HepG2 (cell line): Measurements from ENCODE around the gene JADE2. TPM values are rescaled to one million over a fixed set of nuclear protein-coding genes. Genes with fewer than 3 reads are reported as not detected.

Source experiments
- CC2D1A ChIP-seq: sonication (generic); formaldehyde crosslinking; IDR thresholded peaks from 2 replicates; pipeline ENCODE4 v1.8.1; 2023; ENCODE audit warnings: mild to moderate bottlenecking, missing genetic modification reagents
- CCDC6 ChIP-seq: sonication (generic); formaldehyde crosslinking; IDR thresholded peaks from 2 replicates; pipeline ENCODE4 v1.8.1; 2022; ENCODE audit warnings: mild to moderate bottlenecking, missing genetic modification reagents, moderate library complexity
- DNMT1 ChIP-seq: sonication (generic); formaldehyde crosslinking; IDR thresholded peaks from 2 replicates; pipeline ENCODE4 v1.5.1; 2020; ENCODE audit warnings: mild to moderate bottlenecking, missing genetic modification reagents
- DZIP1 ChIP-seq: sonication (generic); formaldehyde crosslinking; IDR thresholded peaks from 2 replicates; pipeline ENCODE4 v1.5.0; 2020; ENCODE audit warnings: mild to moderate bottlenecking, missing genetic modification reagents
- GZF1 ChIP-seq: sonication (generic); formaldehyde crosslinking; IDR thresholded peaks from 2 replicates; pipeline ENCODE4 v1.5.1; 2020; ENCODE audit warnings: mild to moderate bottlenecking, missing genetic modification reagents
- IKZF1 ChIP-seq: fragments of 450-650 bp; IDR thresholded peaks from 2 replicates; pipeline ENCODE4 v1.7.1; 2016
- JUNB ChIP-seq: sonication (generic); formaldehyde crosslinking; IDR thresholded peaks from 2 replicates; pipeline ENCODE4 v1.8.0; 2022; ENCODE audit warnings: missing genetic modification reagents, mild to moderate bottlenecking, borderline replicate concordance
- MAF1 ChIP-seq: sonication (generic); formaldehyde crosslinking; IDR thresholded peaks from 2 replicates; pipeline ENCODE4 v1.5.0; 2020; ENCODE audit warnings: missing genetic modification reagents, borderline replicate concordance
- NKX3-1 ChIP-seq: sonication (generic); formaldehyde crosslinking; IDR thresholded peaks from 2 replicates; pipeline ENCODE4 v1.5.0; 2020; ENCODE audit warnings: missing genetic modification reagents
- POLR2AphosphoS2 ChIP-seq: IDR thresholded peaks from 2 replicates; pipeline ENCODE4 v1.6.1; 2011; ENCODE audit warnings: low read depth, low read length, improper control_type of control experiment
- RAD21 ChIP-seq: fragments of 450-650 bp; formaldehyde crosslinking; IDR thresholded peaks from 2 replicates; pipeline ENCODE4 v1.5.0; 2020; ENCODE audit warnings: mild to moderate bottlenecking
- RAD51 ChIP-seq: fragments of 450-650 bp; IDR thresholded peaks from 2 replicates; pipeline ENCODE4 v1.6.1; 2016; ENCODE audit warnings: borderline replicate concordance
- RARA ChIP-seq: IDR thresholded peaks from 2 replicates; pipeline ENCODE4 v1.6.1; 2016; ENCODE audit warnings: missing genetic modification reagents, missing compliant biosample characterization
- SATB2 ChIP-seq: sonication (generic); formaldehyde crosslinking; IDR thresholded peaks from 2 replicates; pipeline ENCODE4 v1.5.0; 2020; ENCODE audit warnings: missing genetic modification reagents
- SNRNP70 ChIP-seq: fragments of 200-400 bp; formaldehyde crosslinking; IDR thresholded peaks from 2 replicates; pipeline ENCODE4 v1.6.1; 2017; ENCODE audit warnings: mild to moderate bottlenecking, low read depth, low read length, moderate library complexity
- SP2 ChIP-seq: sonication (generic); formaldehyde crosslinking; IDR thresholded peaks from 2 replicates; pipeline ENCODE4 v1.5.1; 2020; ENCODE audit warnings: mild to moderate bottlenecking, missing genetic modification reagents
- SRF ChIP-seq: IDR thresholded peaks from 2 replicates; pipeline ENCODE4 v1.6.1; 2011; ENCODE audit warnings: mild to moderate bottlenecking, low read depth, low read length, moderate library complexity
- STAT6 ChIP-seq: sonication (generic); formaldehyde crosslinking; IDR thresholded peaks from 2 replicates; pipeline ENCODE4 v1.4.0; 2020; ENCODE audit warnings: missing genetic modification reagents, mild to moderate bottlenecking, borderline replicate concordance
- ZFP37 ChIP-seq: sonication (generic); formaldehyde crosslinking; IDR thresholded peaks from 2 replicates; pipeline ENCODE4 v1.4.0; 2020; ENCODE audit warnings: missing genetic modification reagents, borderline replicate concordance
- ZFP62 ChIP-seq: sonication (generic); formaldehyde crosslinking; IDR thresholded peaks from 2 replicates; pipeline ENCODE4 v1.4.0; 2020; ENCODE audit warnings: missing genetic modification reagents
- polyA plus RNA-seq, 8 experiments: library from polyadenylated mRNA; depleted of rRNA in 3 of 8; stranded (reverse) in 7 of 8; unstranded in 1 of 8; fragments of >200 nt; fragmentation: Illumina TruSeq in 4 of 8; extraction: Trizol in 4 of 8; gene quantifications; 2 replicates each; pipeline versions ENCODE4 v1.2.1 to v1.2.3, GENCODE V29; 2011 to 2016; ENCODE audit warnings: low read depth in 4 of 8, missing spikeins in 1 of 8, mixed read lengths in 1 of 8; ENCODE audit not compliant: insufficient read depth in 1 of 8
- total RNA-seq, 5 experiments: library from RNA; depleted of rRNA; stranded (reverse); fragments of >200 nt; fragmentation: Illumina TruSeq; extraction: Trizol; gene quantifications; 2 replicates each; pipeline ENCODE4 v1.2.3, GENCODE V29; 2016; ENCODE audit warnings: low read depth in 1 of 5
- TF ChIP-seq, protein P1 (sequence below): sonication (generic); formaldehyde crosslinking; IDR thresholded peaks from 2 replicates; pipeline ENCODE4 v1.5.1; 2020; ENCODE audit warnings: missing genetic modification reagents, mild to moderate bottlenecking, borderline replicate concordance
- TF ChIP-seq, protein P2 (sequence below): sonication (generic); formaldehyde crosslinking; IDR thresholded peaks from 2 replicates; pipeline ENCODE4 v1.5.1; 2020; ENCODE audit warnings: mild to moderate bottlenecking, moderate library complexity, missing genetic modification reagents

The JADE2 gene
- total and polyA plus RNA-seq, 2 of the 13 experiments (the other 11 are each of a cell fraction or from before 2014, with no cell fraction given) = 7.5 to 15.1 TPM

DNA sequence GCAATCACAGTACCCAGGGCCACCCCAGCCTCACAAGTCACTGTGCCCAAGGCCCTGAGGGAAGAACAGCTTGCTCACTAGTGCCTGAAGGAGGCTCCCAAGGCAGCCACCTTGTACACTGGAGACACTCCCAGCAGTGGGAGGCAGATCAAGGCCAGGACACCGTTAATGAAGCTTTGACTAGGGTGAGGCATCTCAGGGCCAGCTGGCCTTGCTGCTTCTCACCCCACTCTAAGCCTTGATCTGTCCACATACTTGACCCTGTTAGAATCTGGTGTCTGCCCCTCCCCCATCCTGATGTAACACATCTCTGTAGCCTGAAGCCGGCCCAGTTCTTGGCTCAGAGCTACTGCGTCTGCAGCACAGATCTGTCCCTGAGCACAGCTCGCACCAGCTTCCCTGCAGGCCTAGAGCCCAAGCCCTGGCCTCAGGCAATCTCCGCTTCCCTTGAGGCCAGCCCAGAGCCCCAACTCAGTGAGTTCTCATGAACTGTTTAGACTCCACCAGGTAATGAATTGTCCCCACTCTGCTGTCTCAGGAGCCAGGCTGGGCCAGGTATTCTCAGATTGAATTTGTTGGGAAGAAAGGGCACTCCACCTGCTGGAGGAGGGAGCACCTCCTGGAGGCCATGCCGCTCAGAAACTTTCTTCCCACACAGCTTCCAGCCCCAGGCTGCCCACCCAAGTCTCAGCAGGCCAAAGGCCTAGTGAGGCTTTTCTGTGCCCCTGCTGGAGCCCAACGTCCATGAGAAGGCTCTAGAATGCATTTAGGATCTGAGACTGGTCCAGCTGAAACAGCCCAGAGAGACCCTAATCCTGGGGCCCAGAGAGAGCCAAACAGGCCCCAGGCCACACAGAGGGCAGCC, 13.4 kb upstream of the JADE2 start (continued):
- TF ChIP-seq MAF1 = no peak
- TF ChIP-seq, protein P1, sequence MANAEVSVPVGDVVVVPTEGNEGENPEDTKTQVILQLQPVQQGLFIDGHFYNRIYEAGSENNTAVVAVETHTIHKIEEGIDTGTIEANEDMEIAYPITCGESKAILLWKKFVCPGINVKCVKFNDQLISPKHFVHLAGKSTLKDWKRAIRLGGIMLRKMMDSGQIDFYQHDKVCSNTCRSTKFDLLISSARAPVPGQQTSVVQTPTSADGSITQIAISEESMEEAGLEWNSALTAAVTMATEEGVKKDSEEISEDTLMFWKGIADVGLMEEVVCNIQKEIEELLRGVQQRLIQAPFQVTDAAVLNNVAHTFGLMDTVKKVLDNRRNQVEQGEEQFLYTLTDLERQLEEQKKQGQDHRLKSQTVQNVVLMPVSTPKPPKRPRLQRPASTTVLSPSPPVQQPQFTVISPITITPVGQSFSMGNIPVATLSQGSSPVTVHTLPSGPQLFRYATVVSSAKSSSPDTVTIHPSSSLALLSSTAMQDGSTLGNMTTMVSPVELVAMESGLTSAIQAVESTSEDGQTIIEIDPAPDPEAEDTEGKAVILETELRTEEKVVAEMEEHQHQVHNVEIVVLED (CRISPR knock-in tag) = no peak
- TF ChIP-seq, protein P2, sequence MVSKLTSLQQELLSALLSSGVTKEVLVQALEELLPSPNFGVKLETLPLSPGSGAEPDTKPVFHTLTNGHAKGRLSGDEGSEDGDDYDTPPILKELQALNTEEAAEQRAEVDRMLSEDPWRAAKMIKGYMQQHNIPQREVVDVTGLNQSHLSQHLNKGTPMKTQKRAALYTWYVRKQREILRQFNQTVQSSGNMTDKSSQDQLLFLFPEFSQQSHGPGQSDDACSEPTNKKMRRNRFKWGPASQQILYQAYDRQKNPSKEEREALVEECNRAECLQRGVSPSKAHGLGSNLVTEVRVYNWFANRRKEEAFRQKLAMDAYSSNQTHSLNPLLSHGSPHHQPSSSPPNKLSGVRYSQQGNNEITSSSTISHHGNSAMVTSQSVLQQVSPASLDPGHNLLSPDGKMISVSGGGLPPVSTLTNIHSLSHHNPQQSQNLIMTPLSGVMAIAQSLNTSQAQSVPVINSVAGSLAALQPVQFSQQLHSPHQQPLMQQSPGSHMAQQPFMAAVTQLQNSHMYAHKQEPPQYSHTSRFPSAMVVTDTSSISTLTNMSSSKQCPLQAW (CRISPR knock-in tag) = peak; percentile 69
- TF ChIP-seq ZFP37 (CRISPR knock-in tag) = no peak
- no peak for TF ChIP-seq POLR2AphosphoS2
- TF ChIP-seq CC2D1A (CRISPR knock-in tag) = no peak
- TF ChIP-seq SNRNP70 = no peak
- peak; percentile 45; the same call in 1 of the 2 replicates for TF ChIP-seq STAT6
- TF ChIP-seq IKZF1 = no peak
- 0 out of 2 replicates have a peak, but pooled peaks have one; percentile 33 for TF ChIP-seq CCDC6
- no peak for TF ChIP-seq SRF
- peak; percentile 91 for TF ChIP-seq RARA (CRISPR knock-in tag)
- no peak for TF ChIP-seq SATB2 (CRISPR knock-in tag)
- no peak for TF ChIP-seq RAD51
- TF ChIP-seq RAD21 (CRISPR knock-in tag) = peak; percentile 57; the same call in 1 of the 2 replicates
- TF ChIP-seq SP2 (CRISPR knock-in tag) = no peak
- TF ChIP-seq NKX3-1 = no peak
- no peak for TF ChIP-seq JUNB (CRISPR knock-in tag)
- 0 out of 2 replicates have a peak, but pooled peaks have one; percentile 13 for TF ChIP-seq GZF1 (CRISPR knock-in tag)
- no peak for TF ChIP-seq ZFP62
- no peak for TF ChIP-seq DZIP1
- no peak for TF ChIP-seq DNMT1
